HepG2 (cell line): ENCODE measurements around the gene TEAD4. TPM values are rescaled to one million over a fixed set of nuclear protein-coding genes. Genes with fewer than 3 reads are reported as not detected.

Experiments
- BORCS8-MEF2B ChIP-seq: sonication (generic); formaldehyde crosslinking; IDR thresholded peaks from 2 replicates; pipeline ENCODE4 v1.8.0; 2022; ENCODE audit warnings: mild to moderate bottlenecking, missing genetic modification reagents
- CBX5 ChIP-seq: sonication (generic); formaldehyde crosslinking; IDR thresholded peaks from 2 replicates; pipeline ENCODE4 v1.4.0; 2020; ENCODE audit warnings: missing genetic modification reagents, borderline replicate concordance
- GFI1 ChIP-seq: sonication (generic); formaldehyde crosslinking; IDR thresholded peaks from 2 replicates; pipeline ENCODE4 v1.5.0; 2020; ENCODE audit warnings: missing genetic modification reagents, mild to moderate bottlenecking, borderline replicate concordance
- HINFP ChIP-seq: sonication (generic); formaldehyde crosslinking; IDR thresholded peaks from 2 replicates; pipeline ENCODE4 v1.4.0; 2020; ENCODE audit warnings: low read depth, mild to moderate bottlenecking, missing genetic modification reagents
- PATZ1 ChIP-seq: sonication (generic); formaldehyde crosslinking; IDR thresholded peaks from 2 replicates; pipeline ENCODE4 v1.4.0; 2020; ENCODE audit warnings: missing genetic modification reagents
- SIX4 ChIP-seq: sonication (generic); formaldehyde crosslinking; IDR thresholded peaks from 2 replicates; pipeline ENCODE4 v1.4.0; 2020; ENCODE audit warnings: missing genetic modification reagents
- SMAD9 ChIP-seq: sonication (generic); formaldehyde crosslinking; IDR thresholded peaks from 2 replicates; pipeline ENCODE4 v1.5.1; 2020; ENCODE audit warnings: mild to moderate bottlenecking, missing genetic modification reagents
- STAT5B ChIP-seq: sonication (generic); formaldehyde crosslinking; IDR thresholded peaks from 2 replicates; pipeline ENCODE4 v1.4.0; 2020; ENCODE audit warnings: missing genetic modification reagents
- SUZ12 ChIP-seq: fragments of 150-350 bp; IDR thresholded peaks from 2 replicates; pipeline ENCODE4 v1.6.1; 2014; ENCODE audit warnings: low read depth, low read length
- TOE1 ChIP-seq: sonication (generic); formaldehyde crosslinking; IDR thresholded peaks from 2 replicates; pipeline ENCODE4 v1.4.0; 2020; ENCODE audit warnings: mild to moderate bottlenecking, missing genetic modification reagents
- ZMYM3 ChIP-seq: sonication (generic); formaldehyde crosslinking; IDR thresholded peaks from 2 replicates; pipeline ENCODE4 v1.5.1; 2020; ENCODE audit warnings: mild to moderate bottlenecking, missing genetic modification reagents
- ZNF20 ChIP-seq: sonication (generic); formaldehyde crosslinking; IDR thresholded peaks from 2 replicates; pipeline ENCODE4 v1.4.0; 2020; ENCODE audit warnings: mild to moderate bottlenecking, moderate library complexity, missing genetic modification reagents
- ZNF251 ChIP-seq: sonication (generic); formaldehyde crosslinking; IDR thresholded peaks from 2 replicates; pipeline ENCODE4 v1.9.0; 2021; ENCODE audit warnings: mild to moderate bottlenecking, missing genetic modification reagents
- ZNF280B ChIP-seq: sonication (generic); formaldehyde crosslinking; IDR thresholded peaks from 2 replicates; pipeline ENCODE4 v1.5.0; 2020; ENCODE audit warnings: missing genetic modification reagents, mild to moderate bottlenecking, borderline replicate concordance
- ZNF737 ChIP-seq: sonication (generic); formaldehyde crosslinking; IDR thresholded peaks from 2 replicates; pipeline ENCODE4 v1.5.0; 2020; ENCODE audit warnings: missing genetic modification reagents, mild to moderate bottlenecking, borderline replicate concordance
- ZNF784 ChIP-seq: sonication (generic); formaldehyde crosslinking; IDR thresholded peaks from 2 replicates; pipeline ENCODE4 v1.5.1; 2020; ENCODE audit warnings: missing genetic modification reagents, mild to moderate bottlenecking, borderline replicate concordance
- ZSCAN5A ChIP-seq: sonication (generic); formaldehyde crosslinking; IDR thresholded peaks from 2 replicates; pipeline ENCODE4 v1.8.0; 2022; ENCODE audit warnings: mild to moderate bottlenecking, missing genetic modification reagents, borderline replicate concordance
- ZXDC ChIP-seq: sonication (generic); formaldehyde crosslinking; IDR thresholded peaks from 2 replicates; pipeline ENCODE4 v1.5.0; 2020; ENCODE audit warnings: mild to moderate bottlenecking, missing genetic modification reagents
- polyA plus RNA-seq, 8 experiments: library from polyadenylated mRNA; depleted of rRNA in 3 of 8; stranded (reverse) in 7 of 8; unstranded in 1 of 8; fragments of >200 nt; fragmentation: Illumina TruSeq in 4 of 8; extraction: Trizol in 4 of 8; gene quantifications; 2 replicates each; pipeline versions ENCODE4 v1.2.1 to v1.2.3, GENCODE V29; 2011 to 2016; ENCODE audit warnings: low read depth in 4 of 8, missing spikeins in 1 of 8, mixed read lengths in 1 of 8; ENCODE audit not compliant: insufficient read depth in 1 of 8
- total RNA-seq, 5 experiments: library from RNA; depleted of rRNA; stranded (reverse); fragments of >200 nt; fragmentation: Illumina TruSeq; extraction: Trizol; gene quantifications; 2 replicates each; pipeline ENCODE4 v1.2.3, GENCODE V29; 2016; ENCODE audit warnings: low read depth in 1 of 5

TEAD4 gene
- total and polyA plus RNA-seq, 2 of the 13 experiments (the other 11 are each of a cell fraction or from before 2014, with no cell fraction given) = 45.0 to 69.4 TPM

GRCh38 chr12:2963154-2963759, 4.1 kb downstream of the TEAD4 start (continued):
- TF ChIP-seq GFI1 (no peak), ZXDC (CRISPR knock-in tag) (0 out of 2 replicates have a peak, but pooled peaks have one; percentile 60), BORCS8-MEF2B (CRISPR knock-in tag) (peak; percentile 66), STAT5B (CRISPR knock-in tag) (no peak), PATZ1 (CRISPR knock-in tag) (peak; percentile 72), ZNF20 (no peak), HINFP (CRISPR knock-in tag) (no peak; the same call in 1 of the 2 replicates), SUZ12 (no peak), ZMYM3 (CRISPR knock-in tag) (no peak), TOE1 (CRISPR knock-in tag) (no peak), ZNF251 (no peak), ZSCAN5A (no peak; the same call in 1 of the 2 replicates), CBX5 (CRISPR knock-in tag) (no peak), ZNF737 (CRISPR knock-in tag) (no peak), ZNF280B (CRISPR knock-in tag) (no peak), SIX4 (CRISPR knock-in tag) (peak; percentile 96), SMAD9 (CRISPR knock-in tag) (0 out of 2 replicates have a peak, but pooled peaks have one; percentile 39), ZNF784 (CRISPR knock-in tag) (0 out of 2 replicates have a peak, but pooled peaks have one; percentile 79)
